ENCODE data around the gene ITGA1.
"Not testable (repeated sequence)": the region's sequence is repeated elsewhere in the genome, so short reads cannot be mapped to it uniquely, and the experiment has no call there.

The ITGA1 gene

DNA sequence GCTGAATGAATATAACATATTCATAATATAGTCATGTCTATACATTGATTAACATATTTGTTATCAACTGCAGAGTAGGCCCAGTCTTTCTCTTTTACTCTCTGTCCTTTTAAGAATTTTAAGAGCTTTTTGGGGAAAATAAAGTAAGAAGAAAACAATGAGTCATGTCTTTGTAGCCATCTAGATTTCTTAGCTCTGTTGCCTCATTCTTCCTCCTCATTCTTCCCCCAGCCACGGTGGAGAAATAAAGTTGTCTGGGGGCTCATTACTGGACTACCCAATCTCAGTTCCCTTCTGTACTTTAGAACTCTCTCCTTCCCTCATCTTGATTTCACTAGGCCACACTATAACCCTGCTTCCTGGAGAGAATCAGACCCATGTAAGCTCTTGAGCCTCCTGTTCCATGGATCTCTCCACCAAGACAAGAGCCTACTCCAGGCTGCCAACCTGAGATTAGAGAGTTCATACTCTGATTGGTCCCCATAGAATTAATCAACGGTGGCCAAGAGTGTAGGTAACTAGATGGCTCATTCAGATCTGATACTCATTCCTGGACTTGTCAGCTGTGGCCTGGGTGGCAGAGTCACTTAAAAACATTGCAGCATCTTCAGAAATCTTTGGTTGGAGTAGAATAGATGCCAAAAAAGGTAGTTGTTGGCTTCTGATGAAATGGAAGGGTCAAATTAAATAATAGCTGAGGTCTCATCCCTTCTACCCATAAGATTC is 44.2 kb downstream of the ITGA1 start:
- DNase-seq (ENCODE audit: low read depth) = no peak

DNA sequence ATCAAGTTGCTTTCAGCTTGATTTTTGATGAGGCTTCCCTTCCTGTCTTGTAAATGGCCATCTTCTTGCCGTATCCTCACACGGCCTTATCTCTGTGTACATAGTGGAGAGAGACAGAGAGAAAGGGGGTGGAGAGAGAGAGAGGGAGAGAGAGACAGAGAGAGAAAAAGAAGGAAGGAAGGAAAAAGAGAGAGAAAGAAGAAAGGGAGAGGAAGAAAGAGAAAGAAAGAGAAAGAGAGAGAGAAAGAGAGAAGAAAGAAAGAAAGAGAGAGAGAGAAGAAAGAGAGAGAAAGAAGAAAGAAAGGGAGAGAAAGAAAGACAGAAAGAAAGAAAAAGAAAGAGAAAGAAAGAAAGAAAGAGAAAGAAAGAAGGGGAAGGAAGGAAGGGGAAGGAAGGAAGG is 46.6 kb downstream of the ITGA1 start:
- DNase-seq (ENCODE audit: low read depth) = no peak

DNA sequence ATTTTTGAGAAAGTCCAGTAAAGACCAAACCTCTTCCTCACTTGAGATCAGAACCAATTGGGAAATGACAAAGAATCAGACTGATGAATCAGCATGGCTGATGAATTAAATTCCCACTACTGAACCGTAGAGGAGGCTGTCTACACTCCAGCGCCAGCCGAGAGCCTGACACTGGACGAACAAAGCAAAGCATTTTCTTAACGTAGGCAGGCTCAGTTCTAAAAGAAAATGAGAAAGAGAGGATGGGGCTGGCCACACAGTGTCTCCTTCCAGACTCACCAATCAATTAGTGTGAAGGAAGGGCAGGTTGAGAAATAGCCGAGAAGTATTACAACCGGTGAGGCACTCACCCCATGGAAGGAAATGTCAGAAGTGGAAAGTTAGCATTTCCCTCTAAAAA is 49.4 kb downstream of the ITGA1 start:
- peak; percentile 18 for DNase-seq (ENCODE audit: low read depth)

DNA sequence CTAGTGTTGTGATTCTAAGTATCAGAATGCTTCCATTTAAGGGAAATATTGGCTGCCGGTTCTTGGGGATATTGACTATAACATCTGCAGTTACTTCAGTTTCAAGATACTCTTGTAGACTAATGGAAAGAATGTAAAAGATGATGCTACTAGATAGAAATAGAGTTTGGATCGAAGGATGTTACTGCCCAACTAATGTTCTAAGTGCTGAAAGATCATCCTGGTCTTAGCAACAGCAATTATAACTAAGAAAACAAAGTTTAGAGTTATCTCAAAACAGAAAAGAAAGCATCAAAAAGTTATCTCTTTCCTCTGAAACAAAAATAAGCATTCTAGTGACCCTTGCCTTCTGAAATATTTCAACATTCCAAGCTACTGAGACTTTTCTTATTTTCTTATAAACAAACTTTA is 49.9 kb downstream of the ITGA1 start:
- no peak for DNase-seq (ENCODE audit: low read depth)

DNA sequence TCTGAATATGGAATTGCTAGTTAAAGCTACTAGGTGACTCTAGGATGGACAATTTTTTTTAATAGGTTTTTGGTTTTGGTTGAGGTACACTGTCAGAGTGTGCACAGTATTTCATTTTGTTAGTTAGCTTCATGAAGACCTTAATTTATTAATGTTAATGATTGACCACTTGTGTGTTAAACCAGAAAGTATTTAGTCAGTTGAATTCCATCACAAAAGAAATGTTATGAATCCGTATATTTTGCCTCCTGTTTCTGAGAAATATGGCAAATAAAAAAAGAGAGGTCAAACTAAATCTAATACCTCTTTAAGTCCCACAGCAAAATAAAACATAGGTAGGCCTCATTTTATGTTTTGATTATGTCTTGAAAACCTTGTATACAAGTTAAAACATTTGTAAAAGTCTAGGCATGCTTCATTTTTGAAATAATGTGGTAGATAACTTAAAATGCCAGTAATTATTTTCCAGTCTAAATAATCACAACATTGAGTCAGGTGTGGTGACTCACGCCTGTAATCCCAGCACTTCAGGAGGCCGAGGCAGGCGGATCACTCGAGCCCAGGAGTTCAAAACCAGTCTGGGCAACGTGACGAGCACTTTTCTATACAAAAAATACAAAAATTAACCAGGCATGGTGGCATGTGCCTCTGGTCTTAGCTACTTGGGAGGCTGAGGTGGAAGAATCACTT is 50.8 kb downstream of the ITGA1 start:
- DNase-seq (ENCODE audit: low read depth) = no peak

DNA sequence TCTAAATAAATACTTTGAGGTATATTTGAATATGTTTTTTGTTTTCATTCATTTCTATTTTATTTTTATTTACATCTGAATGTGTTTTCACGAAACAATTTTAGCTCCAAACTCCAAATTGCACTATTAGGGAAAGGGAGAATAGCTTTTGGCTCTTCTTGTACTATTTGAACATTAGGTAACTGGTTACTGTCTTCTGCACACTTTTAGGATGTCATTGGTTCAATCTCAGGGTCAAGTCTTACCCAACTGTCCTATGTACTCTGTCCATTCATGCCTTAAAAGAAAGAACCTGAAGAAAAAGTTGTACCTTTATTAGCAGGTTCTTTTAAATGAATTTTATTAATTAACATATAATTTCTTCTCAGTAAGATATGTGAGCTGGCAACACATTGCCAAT is 51.6 kb downstream of the ITGA1 start:
- no peak for DNase-seq (ENCODE audit: low read depth)

DNA sequence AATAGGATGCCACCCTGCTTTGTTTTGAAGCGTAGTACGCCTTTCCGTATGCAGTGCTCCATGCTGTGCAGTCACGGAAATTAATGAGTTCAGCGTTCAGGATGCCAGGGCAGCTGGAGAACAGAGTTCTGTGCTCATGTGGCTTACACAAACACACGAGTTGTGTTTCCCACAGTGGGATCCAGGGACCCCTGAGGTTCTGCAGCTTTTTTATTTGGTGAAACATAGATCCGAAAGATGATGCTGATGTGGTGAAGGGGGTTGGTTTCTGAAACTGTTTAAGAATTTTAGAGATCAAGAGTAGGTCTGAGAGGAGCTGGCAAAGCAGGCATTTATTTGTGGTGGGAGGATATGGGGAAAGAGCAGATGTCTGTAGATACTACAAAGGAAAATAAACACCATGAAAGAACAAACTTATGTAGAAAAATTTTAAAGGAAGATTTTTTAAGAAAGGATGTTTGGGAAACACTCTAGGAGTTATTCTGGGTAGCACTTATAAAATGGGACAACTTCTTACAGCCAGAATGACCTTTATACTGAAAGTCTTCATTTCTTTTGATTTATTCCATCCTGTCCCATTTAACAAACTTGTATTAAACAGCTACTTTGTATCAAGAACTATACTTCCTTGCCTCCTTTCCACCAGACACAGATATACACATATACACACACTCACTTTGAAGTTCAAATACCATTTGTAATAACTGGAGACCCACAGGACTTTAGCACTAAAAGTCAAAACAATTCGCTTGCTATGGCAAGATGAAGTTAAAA is 52.7 kb downstream of the ITGA1 start:
- DNase-seq (ENCODE audit: low read depth) = no peak

DNA sequence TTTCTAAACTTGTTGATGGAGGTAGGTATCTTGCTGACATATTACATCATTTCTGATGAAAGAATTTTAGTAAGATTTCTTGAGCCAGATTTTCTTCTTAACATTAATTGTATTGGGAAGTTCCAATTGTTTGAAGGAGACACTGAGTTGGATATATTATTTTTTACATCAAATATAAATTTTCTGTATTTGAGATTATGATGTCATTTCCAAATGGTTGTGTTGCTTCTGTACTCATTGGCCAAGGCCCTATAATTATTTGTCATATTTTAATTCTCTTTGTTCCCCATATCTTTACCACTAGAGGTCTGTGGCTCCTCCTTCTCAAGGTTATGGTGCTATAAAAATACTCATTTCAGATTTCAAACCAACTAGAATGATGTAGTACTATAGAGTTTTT is 53.4 kb downstream of the ITGA1 start:
- DNase-seq (ENCODE audit: low read depth) = no peak

DNA sequence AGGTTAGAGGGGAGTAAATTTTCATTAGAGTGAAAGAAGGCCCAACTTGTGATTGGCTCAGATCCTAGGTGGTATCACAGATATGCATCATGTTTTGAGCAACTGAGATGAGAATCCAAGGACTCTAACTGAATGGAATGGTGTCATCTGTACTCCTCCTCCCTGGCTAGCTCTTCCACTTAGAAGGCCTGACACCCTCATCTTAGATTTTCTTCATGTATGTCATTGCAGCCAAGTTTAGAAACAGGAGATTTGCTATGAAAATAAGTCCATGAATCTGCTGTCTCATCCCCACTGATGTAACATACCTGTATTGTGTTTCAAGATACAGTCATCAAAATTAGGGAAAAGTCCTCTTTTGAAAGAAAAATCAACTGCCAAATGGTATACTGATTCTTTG is 54.4 kb downstream of the ITGA1 start:
- DNase-seq (ENCODE audit: low read depth) = no peak

DNA sequence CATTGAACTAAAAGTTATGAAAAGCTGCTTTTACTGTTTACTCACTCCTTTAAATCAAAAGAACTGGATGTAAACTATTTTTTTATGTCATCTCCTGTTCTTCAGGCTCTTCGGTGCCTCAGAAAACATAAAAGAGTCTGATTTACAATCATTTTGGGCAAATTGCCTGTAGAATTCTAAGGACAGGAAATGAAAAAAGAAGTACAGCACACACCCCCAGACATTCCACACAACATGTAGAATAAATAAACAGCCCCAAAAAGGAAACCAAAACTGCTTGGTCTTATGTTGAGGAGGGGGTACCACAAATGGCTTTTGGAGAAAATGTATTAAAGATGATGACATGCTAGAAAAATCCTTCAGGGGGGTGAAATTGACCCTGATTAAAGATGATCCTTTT is 57.2 kb downstream of the ITGA1 start:
- no peak for DNase-seq (ENCODE audit: low read depth)

DNA sequence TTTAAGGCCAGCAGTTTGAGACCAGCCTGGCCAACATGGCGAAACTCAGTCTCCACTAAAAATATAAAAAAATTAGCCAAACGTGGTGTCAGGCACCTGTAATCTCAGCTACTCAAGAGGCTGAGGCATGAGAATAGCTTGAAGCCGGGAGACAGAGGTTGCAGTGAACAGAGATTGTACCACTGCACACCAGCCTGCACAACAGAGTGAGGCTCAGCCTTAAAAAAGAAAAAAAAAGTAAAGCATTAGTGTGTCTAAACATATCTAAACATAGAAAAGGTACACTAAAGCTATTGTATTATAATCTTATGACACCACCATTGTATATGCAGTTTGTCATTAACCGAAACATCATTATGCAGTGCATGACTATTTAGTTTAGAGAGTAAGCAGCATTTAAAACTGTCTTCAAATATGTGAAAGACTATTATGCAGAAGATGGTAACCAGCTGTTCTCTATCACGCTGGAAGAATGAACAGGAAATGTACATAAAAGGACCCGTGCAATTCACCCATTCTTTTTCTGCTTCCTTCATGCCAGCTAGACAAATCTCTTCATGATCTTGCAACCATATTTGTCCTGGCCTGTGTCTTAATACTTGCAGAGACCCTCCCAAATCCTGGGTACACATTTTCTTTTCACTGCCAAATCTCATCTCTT is 58.6 kb downstream of the ITGA1 start:
- DNase-seq (ENCODE audit: low read depth) = no peak

DNA sequence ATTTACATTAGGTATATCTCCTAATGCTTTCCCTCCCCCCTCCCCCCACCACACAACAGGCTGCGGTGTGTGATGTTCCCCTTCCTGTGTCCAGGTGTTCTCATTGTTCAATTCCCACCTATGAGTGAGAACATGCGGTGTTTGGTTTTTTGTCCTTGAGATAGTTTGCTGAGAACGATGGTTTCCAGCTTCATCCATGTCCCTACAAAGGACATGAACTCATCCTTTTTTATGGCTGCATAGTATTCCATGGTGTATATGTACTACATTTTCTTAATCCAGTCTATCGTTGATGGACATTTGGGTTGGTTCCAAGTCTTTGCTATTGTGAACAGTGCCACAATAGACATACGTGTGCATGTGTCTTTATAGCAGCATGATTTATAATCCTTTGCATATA is 61.0 kb downstream of the ITGA1 start:
- DNase-seq (ENCODE audit: low read depth) = not testable (repeated sequence)

DNA sequence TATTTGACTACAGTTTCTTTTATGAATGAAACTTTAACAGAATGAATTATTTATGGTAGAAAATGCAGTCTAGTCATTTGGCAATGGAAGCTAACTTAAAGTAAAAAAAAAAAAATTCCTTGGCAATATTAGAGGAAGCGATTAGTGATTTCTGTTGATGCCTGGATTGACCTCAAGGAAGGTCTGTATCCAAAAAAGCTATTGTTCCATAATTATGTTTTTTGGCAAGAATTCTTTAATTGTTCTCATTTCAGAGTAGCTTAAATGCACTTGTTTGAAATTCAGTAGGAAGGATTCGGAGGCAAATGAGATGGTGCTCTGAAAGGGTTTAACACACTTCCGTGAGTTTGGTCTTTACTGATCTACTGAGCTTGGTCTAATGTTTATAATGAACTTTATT is 61.8 kb downstream of the ITGA1 start:
- no peak for DNase-seq (ENCODE audit: low read depth)

DNA sequence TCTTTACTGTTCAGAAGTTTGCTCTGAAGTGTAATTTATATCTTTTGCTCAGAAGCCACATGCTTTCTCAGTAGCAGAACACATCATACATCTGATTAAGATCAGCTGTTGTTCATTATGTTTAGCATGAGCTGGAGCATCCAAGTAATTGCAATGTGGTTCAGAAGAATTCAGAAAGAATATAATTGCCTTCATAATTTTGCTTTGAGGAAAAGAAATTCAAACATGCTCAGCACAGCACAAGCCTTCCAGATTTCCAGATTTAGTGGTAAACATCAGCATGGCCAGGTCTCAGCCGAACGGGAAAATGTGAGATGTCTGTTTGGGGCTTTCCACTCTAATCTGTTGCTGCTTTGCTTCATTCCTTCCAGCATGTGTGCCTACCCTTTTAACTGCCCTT is 65.9 kb downstream of the ITGA1 start:
- no peak for DNase-seq (ENCODE audit: low read depth)

DNA sequence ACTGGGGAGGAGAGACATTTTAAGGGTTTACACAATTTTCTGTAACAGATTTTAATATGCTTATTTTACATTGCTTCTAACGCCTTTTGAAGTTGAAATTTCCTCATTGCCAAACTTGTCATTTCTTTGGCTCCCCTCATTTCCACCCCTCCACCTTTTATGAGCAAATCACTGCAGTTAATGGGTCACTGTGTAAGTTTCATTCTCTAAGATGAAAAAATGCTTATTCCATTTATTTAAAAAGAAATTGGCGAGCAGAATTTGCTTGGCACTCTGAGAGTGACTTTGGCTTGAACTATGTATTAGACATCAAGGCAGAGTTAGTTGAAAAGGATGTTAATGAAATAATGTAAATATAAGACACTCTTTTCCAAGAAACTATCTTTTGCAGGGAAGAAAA is 66.6 kb downstream of the ITGA1 start:
- DNase-seq (ENCODE audit: low read depth) = no peak

DNA sequence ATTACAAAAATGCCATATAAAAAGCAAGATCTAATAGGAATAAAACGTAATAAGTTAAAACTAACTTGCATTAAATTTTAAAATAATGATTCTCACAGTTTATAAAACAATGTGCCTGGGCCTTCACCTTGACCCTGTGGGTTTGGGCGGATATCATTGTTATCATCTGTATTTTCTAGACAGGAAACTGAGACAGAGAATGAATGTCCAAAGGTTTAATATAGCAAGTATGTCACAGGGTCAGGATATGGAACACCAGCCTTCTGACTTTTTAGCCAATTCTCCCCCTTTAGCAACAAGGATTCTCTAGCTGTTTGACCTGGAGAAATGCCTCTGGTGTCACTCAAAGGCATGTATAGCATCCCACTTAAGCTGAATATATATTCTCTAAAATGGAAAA is 67.2 kb downstream of the ITGA1 start:
- no peak for DNase-seq (ENCODE audit: low read depth)

DNA sequence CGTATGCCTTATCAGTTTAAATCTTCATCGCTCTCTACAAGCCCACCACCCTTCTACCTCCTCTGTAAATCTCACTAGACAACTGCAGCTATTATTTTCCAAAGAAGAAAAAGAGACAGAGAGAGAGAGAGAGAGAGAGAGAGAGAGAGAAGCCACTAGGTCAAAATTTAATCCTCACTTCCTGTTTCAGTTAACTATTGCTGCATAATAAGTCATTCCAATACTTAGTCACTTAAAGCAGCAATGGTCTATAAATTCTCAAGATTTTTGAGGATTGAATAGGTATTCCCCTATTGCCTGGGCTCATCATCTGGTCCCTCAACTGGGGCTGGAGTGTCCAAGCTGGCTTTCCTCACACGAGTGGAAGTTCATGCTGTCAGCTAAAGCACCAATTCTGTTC is 68.8 kb downstream of the ITGA1 start:
- DNase-seq (ENCODE audit: low read depth) = no peak

DNA sequence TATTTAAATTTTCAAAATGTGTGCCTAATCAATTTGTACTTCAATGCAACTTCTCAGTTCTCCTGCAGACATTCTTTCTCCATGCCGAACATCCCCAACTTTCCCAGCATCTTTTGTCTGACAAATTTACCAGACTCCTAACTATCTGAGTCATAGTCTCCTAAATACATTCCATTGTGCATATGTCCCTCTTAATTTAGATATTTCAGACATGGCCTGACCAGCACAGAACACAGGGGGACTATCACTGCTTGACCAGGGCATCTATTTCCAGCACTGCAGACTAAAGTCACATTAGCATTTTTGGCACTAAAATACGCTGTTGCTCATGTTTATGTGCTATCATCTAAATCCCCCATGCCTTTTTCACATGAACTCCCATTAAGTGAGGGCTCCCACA is 71.9 kb downstream of the ITGA1 start:
- no peak for DNase-seq (ENCODE audit: low read depth)

DNA sequence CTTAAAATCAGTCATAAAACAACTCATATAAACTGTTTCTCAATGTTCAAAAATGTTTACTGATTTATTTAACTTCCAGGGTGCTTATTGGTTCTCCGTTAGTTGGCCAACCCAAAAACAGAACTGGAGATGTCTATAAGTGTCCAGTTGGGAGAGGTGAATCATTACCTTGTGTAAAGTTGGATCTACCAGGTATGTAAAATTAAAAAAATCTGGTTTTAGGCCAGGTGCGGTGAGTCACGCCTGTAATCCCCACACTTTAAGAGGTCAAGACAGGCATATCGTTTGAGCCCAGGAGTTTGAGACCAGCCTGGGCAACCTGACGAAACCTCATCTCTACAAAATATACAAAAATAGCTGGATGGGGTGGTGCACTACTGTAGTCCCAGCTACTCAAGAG is 73.7 kb downstream of the ITGA1 start:
- no peak for DNase-seq (ENCODE audit: low read depth)

DNA sequence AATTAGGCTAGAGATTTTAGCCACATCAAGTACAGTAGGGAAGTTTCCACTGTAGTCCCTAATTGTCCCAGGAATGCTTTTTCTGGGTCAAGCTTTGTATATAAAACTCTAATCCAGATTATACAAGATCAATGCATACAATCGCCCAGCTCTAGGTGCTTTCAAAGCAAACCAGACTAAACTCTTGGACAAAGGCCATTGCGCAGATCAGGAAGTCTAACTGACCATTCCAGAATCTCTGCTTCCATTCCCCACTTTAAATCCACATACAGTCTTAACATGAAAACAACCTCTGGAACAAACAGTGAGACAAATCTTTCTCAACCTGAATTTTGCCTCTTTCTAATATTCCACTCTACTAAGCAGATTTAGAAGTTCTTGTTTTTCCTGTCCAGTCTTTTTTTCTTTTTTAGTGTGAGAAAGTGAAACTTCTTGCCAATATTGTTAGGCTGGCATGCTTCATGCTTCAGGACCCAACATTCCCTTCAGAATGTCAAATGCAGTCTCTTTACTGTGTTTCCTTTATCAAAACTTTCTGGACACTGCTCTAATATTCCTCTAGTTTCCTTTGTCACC is 76.1 kb downstream of the ITGA1 start:
- DNase-seq (ENCODE audit: low read depth) = no peak

DNA sequence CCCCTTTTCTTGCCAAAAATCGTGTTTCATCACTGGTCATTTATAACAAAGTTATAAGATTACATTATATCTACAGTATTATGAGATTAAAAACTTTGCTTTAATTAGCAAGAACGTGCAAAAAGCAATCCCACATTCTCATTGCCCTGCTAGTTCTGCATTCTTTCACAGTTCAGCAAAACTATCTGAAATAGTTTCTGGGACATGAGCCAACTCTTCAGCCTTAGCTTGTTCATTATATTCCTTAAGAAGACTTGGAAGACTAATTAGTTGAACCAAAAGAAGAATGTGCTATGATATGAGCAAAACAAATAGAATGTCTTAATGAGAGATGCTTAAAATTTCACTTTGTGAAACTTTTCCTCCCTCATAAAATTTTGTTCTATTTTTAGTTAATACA is 76.7 kb downstream of the ITGA1 start:
- no peak for DNase-seq (ENCODE audit: low read depth)

DNA sequence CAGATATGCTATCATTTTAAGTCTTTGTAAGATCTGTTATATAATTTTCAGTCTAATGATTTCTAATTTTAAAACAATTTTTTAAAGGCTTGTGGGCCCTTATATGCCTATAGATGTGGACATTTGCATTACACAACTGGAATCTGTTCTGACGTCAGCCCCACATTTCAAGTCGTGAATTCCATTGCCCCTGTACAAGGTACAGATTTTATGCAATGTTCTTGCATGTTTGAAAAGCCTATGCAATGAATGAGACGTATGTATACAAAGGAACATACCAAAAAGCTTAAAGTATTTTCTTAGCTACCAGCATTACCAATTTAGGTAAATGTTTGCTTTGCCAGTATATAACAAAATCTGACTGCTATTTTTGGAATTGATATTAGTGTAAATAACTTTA is 77.2 kb downstream of the ITGA1 start:
- DNase-seq (ENCODE audit: low read depth) = no peak
